ENCODE results near the gene MNT. TPM values are rescaled to one million over a fixed set of nuclear protein-coding genes. Genes with fewer than 3 reads are reported as not detected.

Gene MNT
- total RNA-seq, 4 donors from 2014 or later = 1.8 to 32.6 (median 7.8) TPM

DNA sequence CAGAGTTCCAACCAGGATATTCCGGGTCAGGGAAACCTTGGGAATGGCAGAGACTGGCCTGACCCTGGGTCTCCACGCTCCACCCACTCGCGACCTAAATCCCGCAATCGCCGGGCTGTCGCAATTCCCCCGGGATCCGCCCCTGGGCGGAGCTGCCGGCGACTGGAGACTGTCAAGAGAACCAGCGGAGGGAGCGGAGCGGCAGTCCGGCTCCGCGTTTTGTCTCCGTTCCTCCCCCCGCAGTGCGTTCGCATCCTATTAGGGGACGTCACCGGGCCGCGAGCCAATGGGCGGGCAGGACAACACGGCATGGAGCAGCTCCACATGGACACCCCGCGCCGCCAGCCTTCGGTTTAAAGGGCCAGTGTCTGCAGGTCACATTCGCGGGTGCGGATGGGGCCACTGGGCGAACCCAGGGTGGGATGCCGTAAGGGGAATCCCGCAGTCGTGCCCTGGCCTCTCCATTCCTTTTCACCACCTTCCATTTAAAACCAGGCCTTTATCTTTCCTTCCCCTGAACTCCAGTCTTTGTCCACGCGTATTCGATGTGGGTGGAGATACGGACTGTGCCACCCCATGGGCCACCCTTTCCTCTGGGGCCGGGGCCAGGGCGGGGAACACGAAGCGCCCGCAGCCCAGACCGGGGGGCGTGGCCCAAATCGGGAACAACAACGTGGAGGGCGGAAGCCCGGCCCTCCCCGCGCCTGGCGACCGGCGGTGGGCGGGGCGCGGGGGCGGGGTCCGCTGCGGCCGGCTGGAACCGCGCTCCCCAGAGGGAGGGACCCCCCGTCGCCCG is 764 bp upstream of the MNT start:
- Histone ChIP-seq H3K9me3 (no peaks in the 10 kb centered on the region), H3K27me3 (no peaks in the 10 kb centered on the region), H3K27ac (peak overlapping the region; percentile 99 to 100), H3K4me3 (peak overlapping the region; percentile 85 to 90), H3K4me1 (peaks cover 0 to 33% of the 10 kb centered on the region in 2 donors), H3K36me3 (no peaks in the 10 kb centered on the region)
- intact Hi-C loops (cut with DNase I; ENCODE audit: low total_unique reads) = no loop called here
- peak in 1 of 2 donors; percentile 51 for TF ChIP-seq POLR2A (IDR thresholded peaks at IDR 0.05)
- TF ChIP-seq, protein P1, sequence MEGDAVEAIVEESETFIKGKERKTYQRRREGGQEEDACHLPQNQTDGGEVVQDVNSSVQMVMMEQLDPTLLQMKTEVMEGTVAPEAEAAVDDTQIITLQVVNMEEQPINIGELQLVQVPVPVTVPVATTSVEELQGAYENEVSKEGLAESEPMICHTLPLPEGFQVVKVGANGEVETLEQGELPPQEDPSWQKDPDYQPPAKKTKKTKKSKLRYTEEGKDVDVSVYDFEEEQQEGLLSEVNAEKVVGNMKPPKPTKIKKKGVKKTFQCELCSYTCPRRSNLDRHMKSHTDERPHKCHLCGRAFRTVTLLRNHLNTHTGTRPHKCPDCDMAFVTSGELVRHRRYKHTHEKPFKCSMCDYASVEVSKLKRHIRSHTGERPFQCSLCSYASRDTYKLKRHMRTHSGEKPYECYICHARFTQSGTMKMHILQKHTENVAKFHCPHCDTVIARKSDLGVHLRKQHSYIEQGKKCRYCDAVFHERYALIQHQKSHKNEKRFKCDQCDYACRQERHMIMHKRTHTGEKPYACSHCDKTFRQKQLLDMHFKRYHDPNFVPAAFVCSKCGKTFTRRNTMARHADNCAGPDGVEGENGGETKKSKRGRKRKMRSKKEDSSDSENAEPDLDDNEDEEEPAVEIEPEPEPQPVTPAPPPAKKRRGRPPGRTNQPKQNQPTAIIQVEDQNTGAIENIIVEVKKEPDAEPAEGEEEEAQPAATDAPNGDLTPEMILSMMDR (IDR thresholded peaks at IDR 0.05) = peak in 2 of 4 experiments; percentile 22 to 29
- DNase-seq = peak; percentile 100

DNA sequence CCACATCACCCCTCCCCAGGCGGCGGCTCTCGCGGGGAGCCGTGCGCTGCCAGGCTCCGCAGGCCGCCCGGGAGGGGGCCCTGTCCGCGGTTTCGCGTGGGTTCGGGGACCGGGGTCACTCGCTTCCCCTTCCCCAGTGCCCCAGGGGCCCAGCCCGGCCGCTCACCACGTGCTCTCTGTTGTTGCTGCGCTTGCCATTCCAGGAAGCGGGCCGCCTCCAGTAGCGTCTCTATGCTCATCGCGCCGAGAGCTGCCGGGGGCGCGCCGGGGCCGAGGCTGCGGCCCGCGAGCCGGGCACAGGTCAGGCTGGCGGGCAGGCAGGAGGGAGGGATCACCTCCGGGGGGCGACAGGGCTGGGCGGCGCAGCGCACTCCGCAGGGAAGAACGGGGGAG is 390 bp downstream of the MNT start:
- Histone ChIP-seq H3K27ac (peak overlapping the region; percentile 99 to 100), H3K27me3 (no peaks in the 10 kb centered on the region), H3K36me3 (no peaks in the 10 kb centered on the region), H3K4me3 (peak overlapping the region; percentile 85 to 90), H3K4me1 (peaks cover 8 to 37% of the 10 kb centered on the region in 2 donors), H3K9me3 (no peaks in the 10 kb centered on the region)
- TF ChIP-seq, protein P1 (IDR thresholded peaks at IDR 0.05) = no peak
- no peak for TF ChIP-seq POLR2A (IDR thresholded peaks at IDR 0.05)
- DNase-seq = peak in 1 of 2 donors; percentile 56
- intact Hi-C loops (cut with DNase I; ENCODE audit: low total_unique reads) = no loop called here

DNA sequence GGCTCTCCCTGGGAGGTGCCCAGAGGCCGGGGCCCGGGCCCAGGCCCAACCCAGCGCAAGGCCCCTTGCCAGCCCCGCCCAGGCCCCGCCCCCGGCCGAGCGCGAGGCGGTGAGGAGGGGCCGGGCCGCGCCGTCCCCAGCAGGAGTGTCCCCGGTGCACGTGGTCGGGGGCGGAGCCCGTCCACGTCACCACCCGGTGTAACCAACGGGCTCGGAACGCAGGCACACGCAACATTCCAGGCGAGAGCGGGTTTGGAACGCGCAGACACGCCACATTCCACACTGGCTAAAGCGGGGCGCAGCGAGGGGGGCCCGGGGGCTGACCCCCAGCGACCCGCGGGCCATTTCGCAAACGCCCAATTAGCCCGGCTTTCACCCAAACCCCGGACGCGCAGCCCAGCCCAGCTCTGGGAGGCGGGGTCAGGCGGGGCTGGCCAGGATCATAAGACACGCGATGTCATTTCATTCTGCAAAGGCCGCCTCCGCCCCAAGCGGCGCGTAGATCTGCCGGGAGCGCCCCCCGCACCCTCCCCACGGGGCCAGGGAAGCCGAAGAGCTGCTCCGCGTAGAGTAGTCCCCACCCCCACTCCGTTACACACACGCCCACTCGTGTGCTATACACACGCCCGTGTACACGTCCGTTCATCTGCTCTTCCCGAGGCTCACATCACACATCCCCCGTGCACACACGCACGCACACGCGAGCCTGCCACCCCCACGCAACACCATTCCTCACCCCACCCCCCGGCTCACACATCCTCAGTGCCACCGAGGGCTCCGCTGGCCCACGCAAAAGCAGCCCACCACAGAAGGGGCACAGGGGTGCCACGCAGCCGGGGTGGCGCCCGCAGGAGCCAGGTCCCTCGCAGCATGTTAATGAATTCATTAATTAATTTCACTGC is 1.0 kb downstream of the MNT start:
- TF ChIP-seq, protein P1 (IDR thresholded peaks at IDR 0.05) = peak in 2 of 4 experiments; percentile 1 to 11
- TF ChIP-seq POLR2A (IDR thresholded peaks at IDR 0.05) = peak; percentile 90 to 92
- Histone ChIP-seq H3K9me3 (no peaks in the 10 kb centered on the region), H3K27ac (peak overlapping the region; percentile 99 to 100), H3K27me3 (no peaks in the 10 kb centered on the region), H3K4me3 (peak overlapping the region; percentile 85 to 90), H3K36me3 (no peaks in the 10 kb centered on the region), H3K4me1 (peaks cover 13 to 43% of the 10 kb centered on the region in 2 donors)
- peak; percentile 94 to 96 for DNase-seq
- intact Hi-C loops (cut with DNase I; ENCODE audit: low total_unique reads) = no loop called here

DNA sequence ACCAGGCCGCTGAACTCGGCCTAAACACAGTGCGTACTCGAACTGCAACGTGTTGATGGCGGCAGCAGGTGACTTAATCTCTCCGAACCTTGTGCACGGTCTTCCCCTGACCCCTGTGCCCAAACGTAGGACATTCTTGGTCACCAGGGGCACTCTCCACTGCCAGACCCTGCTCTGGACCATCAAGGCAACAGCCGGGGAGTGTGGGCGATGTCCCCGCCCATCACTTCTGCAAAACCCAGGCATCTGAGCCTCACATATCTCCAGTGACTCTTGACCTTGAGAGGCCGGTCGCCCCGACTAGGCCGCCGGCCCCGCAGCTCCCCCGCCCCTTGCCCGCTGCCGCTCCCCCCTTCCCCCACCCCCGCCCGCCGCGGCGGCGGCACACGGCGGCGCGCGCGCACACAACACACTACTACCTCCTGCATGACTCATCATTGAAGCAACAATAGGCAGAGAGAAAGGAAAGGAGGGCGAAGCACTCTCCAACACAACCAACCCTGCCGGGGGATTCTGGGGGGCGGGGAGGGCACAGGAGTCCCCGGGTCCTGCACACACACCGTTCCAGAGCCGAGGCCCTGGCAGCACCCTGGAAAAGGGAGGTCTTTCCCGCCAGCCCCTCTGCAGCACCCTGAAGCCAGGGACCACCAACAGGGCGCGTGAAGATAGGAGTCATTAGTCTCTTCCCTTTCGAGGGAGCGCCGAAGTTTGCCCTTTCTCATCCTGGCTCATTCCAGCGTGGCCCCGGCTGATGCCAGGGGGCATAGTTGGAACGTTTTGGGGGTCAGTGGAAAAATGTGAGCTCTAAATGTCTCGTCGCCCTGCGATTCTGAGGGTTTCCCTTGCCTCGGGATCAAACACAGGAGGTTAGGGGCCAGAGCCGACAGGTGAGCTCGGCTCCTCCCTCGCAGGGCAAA is 1.9 kb downstream of the MNT start:
- Histone ChIP-seq H3K27me3 (no peaks in the 10 kb centered on the region), H3K27ac (peak overlapping the region; percentile 99 to 100), H3K9me3 (no peaks in the 10 kb centered on the region), H3K4me1 (peaks cover 14 to 53% of the 10 kb centered on the region in 2 donors), H3K4me3 (peak overlapping the region; percentile 85 to 90), H3K36me3 (no peaks in the 10 kb centered on the region)
- intact Hi-C loops (cut with DNase I; ENCODE audit: low total_unique reads) = no loop called here
- TF ChIP-seq, protein P1 (IDR thresholded peaks at IDR 0.05) = no peak
- TF ChIP-seq POLR2A (IDR thresholded peaks at IDR 0.05) = peak; percentile 53 to 57
- peak; percentile 74 to 76 for DNase-seq
